Keratinocyte (primary cell): ENCODE measurements around the gene TMEM184A. TPM values are rescaled to one million over a fixed set of nuclear protein-coding genes. Genes with fewer than 3 reads are reported as not detected.
A peak's percentile ranks its signal among the peaks of the same experiment; 100 is the strongest.

Experiments used
- DNase-seq: peaks from one replicate; pipeline ENCODE4 v3.0.0-alpha.2; 2011; ENCODE audit warnings: low read depth, missing footprints, low spot score
- FAIRE-seq: peaks from 2 replicates; lab custom pipeline; 2011; peaks lifted over from hg19 to GRCh38; lab: Jason Lieb, UNC
- H2AFZ ChIP-seq: 2 replicates; pipeline ENCODE4 v1.6.0; 2012; ENCODE audit warnings: low read length, control low read depth, inconsistent platforms; ENCODE audit not compliant: control insufficient read depth
- H3K27ac ChIP-seq: 2 replicates; pipeline ENCODE4 v1.5.1; 2011; ENCODE audit warnings: low read length; ENCODE audit not compliant: control insufficient read depth, insufficient read depth
- H3K27me3 ChIP-seq: 3 replicates; pipeline ENCODE4 v1.6.0; 2011; ENCODE audit warnings: low read length; ENCODE audit not compliant: control insufficient read depth, insufficient read depth; ENCODE audit errors: extremely low read depth
- H3K36me3 ChIP-seq, 2 experiments: 2 replicates in 1 of 2; 3 replicates in 1 of 2; pipeline ENCODE4 v1.5.1; 2011; ENCODE audit warnings: low read length in 2 of 2, mild to moderate bottlenecking in 1 of 2; ENCODE audit not compliant: control insufficient read depth in 2 of 2, insufficient read depth in 2 of 2; ENCODE audit errors: extremely low read depth in 1 of 2
- H3K4me1 ChIP-seq: 3 replicates; pipeline ENCODE4 v1.5.1; 2011; ENCODE audit warnings: low read length; ENCODE audit not compliant: control insufficient read depth, insufficient read depth; ENCODE audit errors: extremely low read depth
- H3K4me2 ChIP-seq: 3 replicates; pipeline ENCODE4 v1.6.0; 2011; ENCODE audit warnings: low read depth, low read length; ENCODE audit not compliant: control insufficient read depth, insufficient read depth; ENCODE audit errors: extremely low read depth
- H3K4me3 ChIP-seq, 3 experiments: fragments of 200-600 bp in 1 of 3; sonication (generic) in 1 of 3; 2 replicates in 2 of 3; 3 replicates in 1 of 3; pipeline ENCODE4 v1.5.1; 2011 to 2016; ENCODE audit warnings: low read length in 3 of 3, mild to moderate bottlenecking in 3 of 3, control low read depth in 2 of 3, inconsistent platforms in 1 of 3, low read depth in 1 of 3, mixed read lengths in 1 of 3, mixed run types in 1 of 3, moderate library complexity in 1 of 3; ENCODE audit not compliant: control insufficient read depth in 2 of 3, insufficient read depth in 2 of 3; ENCODE audit errors: extremely low read depth in 1 of 3
- H3K79me2 ChIP-seq: 2 replicates; pipeline ENCODE4 v1.6.0; 2012; ENCODE audit warnings: low read length; ENCODE audit not compliant: control insufficient read depth, insufficient read depth
- H3K9ac ChIP-seq: 3 replicates; pipeline ENCODE4 v1.6.0; 2011; ENCODE audit warnings: low read length; ENCODE audit not compliant: control insufficient read depth, insufficient read depth; ENCODE audit errors: extremely low read depth
- H3K9me1 ChIP-seq: 3 replicates; pipeline ENCODE4 v1.6.0; 2011; ENCODE audit warnings: low read length; ENCODE audit not compliant: control insufficient read depth, insufficient read depth; ENCODE audit errors: extremely low read depth
- H3K9me3 ChIP-seq: 2 replicates; pipeline ENCODE4 v1.5.1; 2012; ENCODE audit warnings: low read depth, low read length; ENCODE audit not compliant: control insufficient read depth
- H4K20me1 ChIP-seq: 3 replicates; pipeline ENCODE4 v1.6.0; 2011; ENCODE audit warnings: low read length; ENCODE audit not compliant: control insufficient read depth, insufficient read depth; ENCODE audit errors: extremely low read depth
- EZH2 ChIP-seq: IDR thresholded peaks from one replicate; pipeline ENCODE4 v1.6.1; 2012; ENCODE audit warnings: inconsistent platforms, mild to moderate bottlenecking, low read length, moderate library complexity
- dilution Hi-C: fragments of 300-500 bp; cut with MboI; formaldehyde crosslinking; loops from one replicate; pipeline ENCODE4 v1.7.0; 2020; ENCODE audit warnings: low sequenced_read_pairs; ENCODE audit not compliant: extremely low pct_ligation_motif_present
- polyA plus RNA-seq, 5 experiments: library from polyadenylated mRNA; depleted of rRNA in 3 of 5; stranded (reverse) in 3 of 5; stranded (forward) in 1 of 5; unstranded in 1 of 5; fragments of >200 nt; gene quantifications; 1 replicate in 1 of 5; 2 replicates in 3 of 5; 3 replicates in 1 of 5; pipeline versions ENCODE4 v1.2.1 to v1.2.3, GENCODE V29; 2011 to 2012; ENCODE audit warnings: missing spikeins in 2 of 5, low read depth in 1 of 5, low replicate concordance in 1 of 5
- TF ChIP-seq, protein P1 (sequence below), 3 experiments: IDR thresholded peaks in 1 of 3; conservative IDR thresholded peaks in 1 of 3; optimal IDR thresholded peaks in 1 of 3; 2 replicates in 2 of 3; 3 replicates in 1 of 3; pipeline versions ENCODE3 to v1.5.1; 2011; ENCODE audit warnings: low read length in 3 of 3, mild to moderate bottlenecking in 3 of 3, moderate library complexity in 2 of 3, control low read depth in 1 of 3, inconsistent platforms in 1 of 3; ENCODE audit not compliant: insufficient read depth in 2 of 3; ENCODE audit errors: extremely low read depth in 1 of 3

TMEM184A gene
- polyA plus RNA-seq, 1 donor (not counting 4 experiments of a cell fraction or from before 2014, with no cell fraction given), result 2.9 TPM

DNA sequence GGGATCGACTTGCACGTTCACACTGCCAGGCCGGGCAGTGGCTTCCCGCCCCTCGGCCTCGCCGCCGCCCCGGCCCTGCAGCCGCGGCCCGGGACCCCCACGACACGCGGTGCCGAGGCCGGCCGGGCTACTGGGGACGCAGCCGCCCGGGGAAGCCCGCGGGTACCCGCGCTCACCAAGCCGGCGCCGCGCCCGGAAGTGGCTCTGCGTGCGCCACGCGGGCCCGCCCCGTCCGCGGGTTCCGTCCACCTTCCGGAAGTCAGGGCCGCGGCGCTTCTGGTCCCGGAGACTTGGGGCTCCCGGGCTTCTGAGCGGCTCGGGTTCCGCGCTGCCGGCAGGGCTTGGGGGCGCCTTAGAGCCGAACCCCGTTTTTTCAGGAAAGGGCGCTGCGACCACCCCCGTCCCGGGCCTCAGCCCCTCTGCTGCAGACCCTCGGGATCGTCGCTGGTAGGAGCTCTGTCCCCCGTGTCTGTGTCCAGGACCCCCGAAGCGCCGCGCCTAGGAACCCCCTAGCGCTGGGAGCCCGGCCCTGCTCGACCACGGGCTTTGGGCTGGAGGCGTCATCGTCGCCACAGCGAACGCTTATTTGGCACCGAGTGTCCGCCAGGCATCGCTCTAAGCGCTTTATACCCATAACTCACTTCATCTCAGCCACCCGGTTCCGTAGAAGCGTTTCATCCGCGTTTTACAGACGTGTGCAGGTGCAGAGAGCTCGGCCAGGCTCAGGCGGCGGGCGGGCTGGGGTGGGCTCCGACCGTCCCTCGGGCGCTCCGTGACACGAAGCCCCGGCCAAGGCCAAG is 14.0 kb upstream of the TMEM184A start, which contains the start of gene PSMG3:
PSMG3 (minus strand) TSS at position 200 of the 800 bp plus-strand sequence. CDS start 693 bp downstream, outside the sequence.
- Histone ChIP-seq H4K20me1 (no peaks in the 10 kb centered on the region), H2AFZ (peak within 1 kb of the TSS; percentile 92), H3K27ac (peak within 1 kb of the TSS; percentile 86), H3K9me1 (no peaks in the 10 kb centered on the region), H3K9me3 (no peaks in the 10 kb centered on the region), H3K27me3 (no peaks in the 10 kb centered on the region), H3K4me3 (peak within 1 kb of the TSS; percentile 85 to 91 (median 89)), H3K36me3 (peaks cover 1 to 13% of the 10 kb centered on the region in 2 experiments), H3K9ac (peak within 1 kb of the TSS; percentile 93), H3K4me1 (peaks cover 32% of the 10 kb centered on the region), H3K79me2 (peaks cover 8% of the 10 kb centered on the region), H3K4me2 (peak within 1 kb of the TSS; percentile 77)
- FAIRE-seq (no peak), DNase-seq (no peak)
- dilution Hi-C loops, result no loop called here
- no peak for TF ChIP-seq EZH2
- TF ChIP-seq, protein P1, sequence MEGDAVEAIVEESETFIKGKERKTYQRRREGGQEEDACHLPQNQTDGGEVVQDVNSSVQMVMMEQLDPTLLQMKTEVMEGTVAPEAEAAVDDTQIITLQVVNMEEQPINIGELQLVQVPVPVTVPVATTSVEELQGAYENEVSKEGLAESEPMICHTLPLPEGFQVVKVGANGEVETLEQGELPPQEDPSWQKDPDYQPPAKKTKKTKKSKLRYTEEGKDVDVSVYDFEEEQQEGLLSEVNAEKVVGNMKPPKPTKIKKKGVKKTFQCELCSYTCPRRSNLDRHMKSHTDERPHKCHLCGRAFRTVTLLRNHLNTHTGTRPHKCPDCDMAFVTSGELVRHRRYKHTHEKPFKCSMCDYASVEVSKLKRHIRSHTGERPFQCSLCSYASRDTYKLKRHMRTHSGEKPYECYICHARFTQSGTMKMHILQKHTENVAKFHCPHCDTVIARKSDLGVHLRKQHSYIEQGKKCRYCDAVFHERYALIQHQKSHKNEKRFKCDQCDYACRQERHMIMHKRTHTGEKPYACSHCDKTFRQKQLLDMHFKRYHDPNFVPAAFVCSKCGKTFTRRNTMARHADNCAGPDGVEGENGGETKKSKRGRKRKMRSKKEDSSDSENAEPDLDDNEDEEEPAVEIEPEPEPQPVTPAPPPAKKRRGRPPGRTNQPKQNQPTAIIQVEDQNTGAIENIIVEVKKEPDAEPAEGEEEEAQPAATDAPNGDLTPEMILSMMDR (optimal IDR thresholded peaks at IDR 0.05 in 1 of 3, IDR thresholded peaks at IDR 0.05 in 1 of 3, conservative IDR thresholded peaks at IDR 0.05 in 1 of 3; ENCODE audit: extremely low read depth in 1 of 3, insufficient read depth in 2 of 3, low read length in 3 of 3), result peak in 2 of 3 experiments; percentile 25 to 38

GRCh38 chr7:1569440-1569832 is 13.4 kb upstream of the TMEM184A start:
- FAIRE-seq, result no peak

More at GRCh38 chr7:1569440-1569832, 13.4 kb upstream of the TMEM184A start:
- Histone ChIP-seq H3K27ac (peak overlapping the region; percentile 86), H3K9me3 (no peaks in the 10 kb centered on the region), H3K9ac (peak overlapping the region; percentile 93), H3K4me1 (peaks cover 37% of the 10 kb centered on the region), H3K27me3 (no peaks in the 10 kb centered on the region), H4K20me1 (no peaks in the 10 kb centered on the region), H3K4me2 (peak overlapping the region; percentile 77), H3K36me3 (peaks cover 1 to 14% of the 10 kb centered on the region in 2 experiments), H2AFZ (no peak overlapping the region), H3K4me3 (peak overlapping the region; percentile 85 to 91 (median 89)), H3K79me2 (peaks cover 8% of the 10 kb centered on the region), H3K9me1 (no peaks in the 10 kb centered on the region)
- dilution Hi-C loops, result no loop called here
- no peak for TF ChIP-seq EZH2
- TF ChIP-seq, protein P1 (optimal IDR thresholded peaks at IDR 0.05 in 1 of 3, IDR thresholded peaks at IDR 0.05 in 1 of 3, conservative IDR thresholded peaks at IDR 0.05 in 1 of 3; ENCODE audit: extremely low read depth in 1 of 3, insufficient read depth in 2 of 3, low read length in 3 of 3), result no peak
- DNase-seq, result no peak
